NCI-H748 (cell line): ENCODE measurements around the gene PPFIA4.

ENCODE experiments used
- DNase-seq: peaks from one replicate; lab custom pipeline; 2025; ENCODE audit not compliant: unreplicated experiment; lab: John Stamatoyannopoulos, UW

Gene PPFIA4

DNA sequence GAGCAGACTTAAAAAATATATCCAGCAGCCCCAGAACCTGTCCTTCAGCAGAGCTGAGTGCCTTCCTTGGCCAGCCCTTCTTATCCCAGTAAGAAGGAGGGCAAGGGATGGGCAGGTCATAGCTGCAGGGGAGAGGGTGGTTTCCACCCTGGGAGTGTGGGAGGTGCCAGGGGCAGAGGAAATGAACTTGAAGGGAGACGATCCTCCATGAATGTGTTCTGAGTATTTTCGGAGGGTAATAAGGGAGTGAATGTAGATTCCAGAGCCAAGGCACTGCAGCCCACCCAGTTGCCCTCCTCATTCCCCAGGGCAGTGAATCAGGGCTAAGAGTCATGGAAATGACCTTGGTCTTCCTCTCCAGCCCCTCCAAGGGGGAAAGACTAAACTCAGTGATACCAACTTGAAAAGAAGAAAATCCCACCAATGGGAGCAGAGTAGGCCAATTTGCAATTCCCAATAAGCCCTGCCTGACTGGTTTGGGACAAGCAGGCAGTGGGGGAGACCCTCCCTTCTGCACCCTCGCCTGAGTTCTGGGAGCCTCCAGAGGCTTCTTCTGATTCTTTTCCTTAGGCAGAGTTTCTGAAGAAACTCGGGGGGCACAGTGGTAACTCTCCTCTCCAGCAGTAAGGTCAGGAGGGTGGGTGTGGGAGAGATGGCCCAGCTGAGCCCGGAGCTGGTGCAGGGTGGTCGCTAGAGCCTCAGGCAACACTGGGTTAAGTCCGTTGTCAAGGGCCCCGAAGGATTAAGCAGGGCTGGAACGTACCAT is 55.4 kb downstream of the PPFIA4 start:
- DNase-seq = no peak

DNA sequence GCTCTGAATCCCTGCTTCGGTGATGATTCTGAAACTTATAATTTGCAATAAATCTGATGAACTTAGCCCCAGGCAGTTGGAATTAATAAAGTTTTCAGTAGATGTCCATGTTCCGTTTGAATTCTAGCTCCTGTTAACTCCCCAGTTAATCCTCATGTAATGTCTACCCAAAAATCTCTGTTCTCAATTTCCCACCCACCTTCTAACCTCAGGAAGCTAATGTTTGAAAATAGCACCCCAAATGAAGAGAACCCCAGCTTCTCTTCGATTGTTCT is 55.9 kb downstream of the PPFIA4 start:
- DNase-seq = no peak

GRCh38 chr1:203082571-203083462 is 56.5 kb downstream of the PPFIA4 start:
- DNase-seq = no peak

- DNase-seq = no peak
Observed at GRCh38 chr1:203083463-203083921, 57.2 kb downstream of the PPFIA4 start.

- no peak for DNase-seq
Observed at GRCh38 chr1:203084588-203085527, 58.6 kb downstream of the PPFIA4 start.

DNA sequence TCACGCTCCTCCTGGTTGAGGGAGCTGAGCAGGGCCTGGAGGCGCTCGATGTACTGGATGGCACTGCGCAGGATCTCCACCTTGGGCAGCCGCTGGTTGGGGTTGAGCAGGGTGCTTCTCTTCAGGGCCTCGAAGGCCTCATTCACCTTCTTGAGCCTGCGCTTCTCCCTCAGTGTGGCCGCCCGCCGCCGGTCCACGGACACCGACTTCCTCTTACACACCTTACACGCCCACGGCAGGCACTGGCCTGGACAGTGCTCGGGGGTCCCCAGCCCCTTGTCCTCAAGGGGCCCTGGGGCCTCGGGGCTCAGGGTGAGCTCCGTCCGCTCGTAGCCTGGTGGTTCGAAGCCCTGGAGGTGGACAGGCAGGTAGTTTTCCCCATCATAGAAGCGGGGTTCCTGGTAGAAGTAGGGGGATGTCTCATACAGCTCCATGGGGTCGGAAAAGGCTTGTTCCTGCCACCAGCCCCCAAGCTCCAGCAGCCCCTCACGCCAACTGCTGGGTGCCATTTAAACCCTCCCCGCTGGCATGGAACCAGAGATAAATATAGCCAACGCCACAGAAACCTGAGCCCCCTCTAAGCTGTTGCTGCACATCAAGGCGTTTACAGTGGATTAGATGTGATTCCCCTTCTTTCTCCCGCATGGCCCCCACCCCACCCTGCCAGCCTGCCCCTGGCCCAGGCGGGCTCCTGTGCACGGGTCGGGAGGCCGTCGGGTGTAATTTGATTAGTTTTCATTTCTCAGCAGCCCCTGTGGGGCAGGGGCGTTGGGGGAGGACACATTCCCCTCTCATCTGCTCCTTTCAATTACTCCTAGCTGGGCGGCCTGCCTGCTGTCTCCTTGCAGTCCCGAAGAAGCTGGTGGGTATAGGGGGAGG is 59.5 kb downstream of the PPFIA4 start, which contains the start of gene MYOG:
Gene MYOG, minus strand, starts transcription at position 485 of the 879 bp plus-strand sequence. Its CDS starts 51 bp downstream, at position 434.
- DNase-seq = no peak

DNA sequence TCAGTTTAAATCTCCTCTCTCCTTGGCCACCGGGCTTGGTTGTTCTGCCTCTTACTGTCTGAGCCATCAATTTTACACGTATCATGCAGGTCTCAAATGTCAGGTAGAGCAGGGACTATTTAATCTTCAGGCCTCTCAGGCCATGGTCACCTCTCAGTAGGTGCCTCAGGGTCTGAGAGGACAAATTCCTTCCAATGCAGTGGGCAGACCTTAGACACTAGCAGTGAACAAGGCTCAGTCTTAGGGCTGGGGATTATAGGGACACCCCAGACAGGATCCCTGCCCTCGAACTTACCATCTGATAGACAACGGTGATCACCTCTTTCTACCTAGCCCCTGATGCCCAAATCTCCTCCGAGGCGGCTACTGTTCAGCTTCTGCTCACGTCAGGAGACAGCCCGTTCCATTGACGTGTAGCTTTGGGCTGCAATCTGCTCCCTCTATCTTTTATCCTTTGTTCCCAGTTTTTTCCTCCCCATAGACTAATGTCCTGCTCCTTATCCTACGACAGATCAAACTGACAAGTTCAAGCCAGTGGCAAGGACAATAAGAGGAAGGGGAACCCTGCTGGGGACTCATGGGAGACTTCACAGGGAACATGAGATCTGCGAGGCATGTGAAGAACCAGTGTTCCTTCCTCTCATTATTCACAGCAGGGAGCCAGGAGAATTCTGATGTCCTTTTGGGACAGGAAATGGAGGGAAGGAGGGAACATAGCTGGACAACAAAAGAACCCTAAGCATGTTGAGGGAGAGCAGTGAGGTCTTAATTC is 60.9 kb downstream of the PPFIA4 start:
- no peak for DNase-seq

DNA sequence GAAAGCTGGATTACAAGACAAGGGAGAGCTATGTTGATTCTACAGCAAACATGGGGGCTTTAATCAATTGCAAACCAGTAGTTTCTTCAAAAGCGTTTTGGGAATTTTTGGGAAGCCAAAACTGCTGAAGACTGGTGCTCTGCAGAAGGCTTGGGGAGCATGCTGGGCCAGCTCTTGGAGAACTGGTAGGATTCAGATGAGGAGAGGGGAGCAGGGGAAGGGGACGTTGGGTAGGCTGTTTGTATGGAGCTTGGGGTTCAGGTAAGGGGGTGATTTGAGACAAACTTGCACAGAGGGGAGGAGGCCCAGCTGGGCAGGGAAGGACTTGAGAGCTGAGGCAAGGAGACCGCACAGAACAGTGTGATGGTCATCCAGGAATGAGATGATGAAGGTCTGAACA is 62.1 kb downstream of the PPFIA4 start:
- DNase-seq = no peak

- no peak for DNase-seq
Observed at GRCh38 chr1:203089001-203089650, 62.8 kb downstream of the PPFIA4 start.

GRCh38 chr1:203089651-203090045 is 63.4 kb downstream of the PPFIA4 start:
- no peak for DNase-seq

GRCh38 chr1:203090421-203091198 is 64.3 kb downstream of the PPFIA4 start:
- no peak for DNase-seq

DNA sequence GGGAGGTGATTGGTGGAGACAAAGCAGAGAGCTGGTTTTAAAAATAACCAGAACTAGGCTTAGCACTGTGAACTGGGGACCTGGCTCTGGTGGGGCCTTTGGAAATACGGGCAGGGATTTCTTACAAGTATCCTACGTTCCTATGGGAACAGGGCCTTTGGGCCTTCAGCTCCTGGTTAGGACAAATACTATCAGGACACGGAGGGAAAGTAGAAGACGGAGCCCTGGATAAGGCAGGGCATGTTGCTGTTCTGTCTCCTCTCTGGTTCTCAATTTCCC is 64.8 kb downstream of the PPFIA4 start:
- no peak for DNase-seq

- no peak for DNase-seq
Observed at GRCh38 chr1:203091761-203092330, 65.6 kb downstream of the PPFIA4 start.

DNA sequence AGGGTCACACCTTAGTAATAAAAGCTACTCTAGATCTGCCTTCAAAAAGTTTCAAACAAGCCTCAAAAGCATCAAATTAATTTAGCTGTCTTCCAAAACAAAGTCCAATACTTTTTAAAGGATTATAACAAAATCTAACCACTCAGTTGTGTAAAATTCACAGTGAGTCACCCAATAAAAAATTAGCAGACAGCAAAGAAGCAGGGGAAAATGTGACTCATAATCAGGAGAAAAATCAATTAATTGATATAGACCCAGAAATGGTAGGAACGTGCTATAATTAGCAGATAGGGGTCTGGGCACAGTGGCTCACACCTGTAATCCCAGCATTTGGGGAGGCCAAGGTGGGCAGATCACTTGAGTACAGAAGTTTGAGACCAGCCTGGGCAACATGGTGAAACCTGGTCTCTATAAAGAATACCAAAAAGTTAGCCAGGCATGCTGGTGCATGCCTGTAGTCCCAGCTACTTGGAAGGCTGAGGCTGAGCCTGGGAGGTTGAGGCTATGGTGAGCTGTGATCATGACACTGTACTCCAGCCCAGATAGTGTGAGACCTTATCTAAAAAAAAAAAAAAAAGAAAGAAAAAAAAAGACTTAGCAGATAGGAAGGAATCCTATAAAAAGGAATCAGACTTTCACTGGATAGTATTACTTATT is 67.6 kb downstream of the PPFIA4 start:
- DNase-seq = no peak

DNA sequence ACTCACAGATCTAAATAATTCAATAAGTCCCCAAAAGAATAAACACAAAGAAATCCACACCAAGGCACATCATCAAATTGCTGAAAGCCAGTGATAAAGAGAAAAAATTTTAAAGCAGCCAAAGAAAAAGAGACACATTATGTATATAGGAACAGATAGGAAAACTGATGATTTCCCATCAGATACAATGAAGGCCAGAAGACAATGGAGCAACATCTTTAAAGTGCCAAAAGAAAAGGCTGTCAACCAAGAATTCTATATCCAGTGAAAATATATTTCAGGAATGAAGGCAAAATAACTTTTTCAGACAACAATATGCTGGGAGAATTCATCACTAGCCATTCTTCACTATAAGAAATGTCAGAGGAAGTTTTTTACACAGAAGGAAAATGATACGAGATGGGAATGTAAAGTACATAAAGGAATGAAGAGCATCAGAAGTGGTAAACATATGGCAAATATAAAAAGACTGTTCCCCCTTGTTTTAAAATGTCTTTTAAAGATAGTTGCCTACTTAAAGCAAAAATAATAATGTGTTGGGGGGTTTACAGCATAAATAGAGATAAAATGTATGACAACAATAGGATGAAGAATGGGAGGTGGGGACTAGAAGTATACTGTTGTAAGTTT is 68.9 kb downstream of the PPFIA4 start:
- DNase-seq = no peak

GRCh38 chr1:203096566-203096965 is 70.3 kb downstream of the PPFIA4 start:
- no peak for DNase-seq

GRCh38 chr1:203097001-203097400 is 70.7 kb downstream of the PPFIA4 start:
- no peak for DNase-seq
